ENCODE results near the gene OSBPL7.
A peak's percentile ranks its signal among the peaks of the same experiment; 100 is the strongest.

OSBPL7 gene

DNA sequence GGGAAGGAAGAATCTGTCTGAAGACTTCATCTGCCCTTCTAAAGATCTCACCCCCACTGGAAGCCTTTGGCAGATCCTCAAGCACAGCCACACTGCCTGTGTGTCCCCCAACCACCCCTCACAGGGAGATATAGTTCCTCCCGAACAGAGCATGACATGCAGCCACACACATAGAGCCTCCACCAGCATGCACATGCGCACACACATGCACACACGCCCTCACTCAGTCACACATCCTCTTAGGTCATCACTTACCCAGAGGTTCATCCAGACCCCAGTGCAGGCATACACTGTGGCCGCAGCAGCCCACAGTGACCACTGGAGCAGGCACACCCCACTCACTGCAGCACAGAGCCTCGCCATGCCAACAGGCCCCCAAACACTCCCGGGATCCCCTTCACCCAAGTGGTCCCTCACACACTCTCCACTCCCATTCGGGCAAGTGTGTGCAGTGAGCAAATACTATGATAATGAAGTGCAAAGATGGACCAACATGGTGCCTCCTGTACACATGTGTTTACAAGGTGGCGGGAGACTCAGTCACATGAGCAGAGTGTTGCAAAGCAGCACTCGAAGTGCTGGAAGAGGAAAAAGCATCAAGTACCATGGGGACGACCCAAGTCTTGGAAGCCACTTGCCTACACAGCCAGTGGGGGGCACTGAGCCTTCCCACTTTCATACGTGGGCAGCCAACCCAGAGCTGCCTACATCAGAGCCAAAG lies 46.4 kb upstream of the OSBPL7 start:
- TF ChIP-seq, protein P1, sequence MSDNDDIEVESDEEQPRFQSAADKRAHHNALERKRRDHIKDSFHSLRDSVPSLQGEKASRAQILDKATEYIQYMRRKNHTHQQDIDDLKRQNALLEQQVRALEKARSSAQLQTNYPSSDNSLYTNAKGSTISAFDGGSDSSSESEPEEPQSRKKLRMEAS (IDR thresholded peaks at IDR 0.05), result 0 out of 2 replicates have a peak, but pooled peaks have one; percentile 25
- TF ChIP-seq CREB1 (IDR thresholded peaks at IDR 0.05; ENCODE audit: low read depth) (no peak), FOXM1 (IDR thresholded peaks at IDR 0.05; ENCODE audit: borderline replicate concordance, low read depth) (no peak), RAD21 (IDR thresholded peaks at IDR 0.05; ENCODE audit: low read depth) (no peak), NFIC (IDR thresholded peaks at IDR 0.05) (no peak), EP300 (IDR thresholded peaks at IDR 0.05; ENCODE audit: borderline replicate concordance) (no peak), CEBPB (IDR thresholded peaks at IDR 0.05) (no peak)
- TF ChIP-seq, protein P2, sequence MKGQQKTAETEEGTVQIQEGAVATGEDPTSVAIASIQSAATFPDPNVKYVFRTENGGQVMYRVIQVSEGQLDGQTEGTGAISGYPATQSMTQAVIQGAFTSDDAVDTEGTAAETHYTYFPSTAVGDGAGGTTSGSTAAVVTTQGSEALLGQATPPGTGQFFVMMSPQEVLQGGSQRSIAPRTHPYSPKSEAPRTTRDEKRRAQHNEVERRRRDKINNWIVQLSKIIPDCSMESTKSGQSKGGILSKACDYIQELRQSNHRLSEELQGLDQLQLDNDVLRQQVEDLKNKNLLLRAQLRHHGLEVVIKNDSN (IDR thresholded peaks at IDR 0.05), result no peak

DNA sequence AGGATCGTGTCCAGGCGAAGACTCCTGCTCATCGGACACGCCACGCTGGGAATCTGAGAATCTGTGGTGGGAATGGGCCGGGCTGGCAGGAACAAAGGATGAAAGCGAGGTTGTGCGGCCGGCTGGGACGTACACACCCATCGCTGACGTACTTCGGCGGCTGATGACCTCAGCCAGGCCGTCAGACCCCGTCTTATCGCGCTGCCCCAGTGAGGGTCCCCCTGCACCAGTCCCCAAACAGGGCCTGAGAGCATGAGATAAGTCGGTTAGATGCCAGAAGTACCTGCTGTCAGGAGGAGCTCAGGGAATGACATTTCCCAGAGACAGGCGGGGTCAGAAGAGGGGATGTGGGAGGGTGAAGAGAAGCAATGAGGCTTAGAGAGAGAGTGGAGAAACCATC lies 45.3 kb upstream of the OSBPL7 start:
- TF ChIP-seq, protein P1 (IDR thresholded peaks at IDR 0.05), result no peak
- TF ChIP-seq CEBPB (IDR thresholded peaks at IDR 0.05) (no peak), YY1 (IDR thresholded peaks at IDR 0.05; ENCODE audit: low read depth) (no peak)

DNA sequence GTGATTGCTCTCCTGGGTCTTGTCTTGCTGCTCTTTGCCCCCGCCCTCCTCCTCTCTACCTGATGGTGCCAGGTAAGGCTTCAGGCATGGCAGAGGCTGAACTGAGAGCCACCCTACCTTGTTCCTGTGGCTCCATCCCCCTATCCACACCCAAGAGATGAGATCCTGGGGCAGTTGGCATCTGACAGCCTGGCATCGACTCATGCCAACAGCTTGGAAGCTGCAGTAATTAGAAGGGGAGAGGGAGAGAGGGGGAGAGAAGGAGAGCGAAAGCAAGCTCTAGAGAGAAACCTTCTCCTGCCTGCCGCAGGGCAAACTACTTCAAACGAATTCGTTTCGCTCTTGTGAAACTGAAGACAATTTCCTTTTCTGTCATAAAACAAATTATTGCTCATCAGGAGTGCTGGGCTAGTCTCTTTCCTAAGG lies 43.2 kb upstream of the OSBPL7 start:
- no peak for TF ChIP-seq TEAD4 (IDR thresholded peaks at IDR 0.05)
- no peak for TF ChIP-seq TAF1 (IDR thresholded peaks at IDR 0.05; ENCODE audit: low read depth)
- no peak for TF ChIP-seq FOXM1 (IDR thresholded peaks at IDR 0.05; ENCODE audit: borderline replicate concordance, low read depth)
- TF ChIP-seq EP300 (IDR thresholded peaks at IDR 0.05; ENCODE audit: borderline replicate concordance), result no peak
- TF ChIP-seq RAD21 (IDR thresholded peaks at IDR 0.05; ENCODE audit: low read depth), result no peak
- TF ChIP-seq YY1 (IDR thresholded peaks at IDR 0.05; ENCODE audit: low read depth), result no peak
- no peak for TF ChIP-seq TCF12 (IDR thresholded peaks at IDR 0.05; ENCODE audit: low read depth)
- TF ChIP-seq, protein P1 (IDR thresholded peaks at IDR 0.05), result no peak
- TF ChIP-seq NFIC (IDR thresholded peaks at IDR 0.05), result no peak
- no peak for TF ChIP-seq CEBPB (IDR thresholded peaks at IDR 0.05)
- TF ChIP-seq, protein P3, sequence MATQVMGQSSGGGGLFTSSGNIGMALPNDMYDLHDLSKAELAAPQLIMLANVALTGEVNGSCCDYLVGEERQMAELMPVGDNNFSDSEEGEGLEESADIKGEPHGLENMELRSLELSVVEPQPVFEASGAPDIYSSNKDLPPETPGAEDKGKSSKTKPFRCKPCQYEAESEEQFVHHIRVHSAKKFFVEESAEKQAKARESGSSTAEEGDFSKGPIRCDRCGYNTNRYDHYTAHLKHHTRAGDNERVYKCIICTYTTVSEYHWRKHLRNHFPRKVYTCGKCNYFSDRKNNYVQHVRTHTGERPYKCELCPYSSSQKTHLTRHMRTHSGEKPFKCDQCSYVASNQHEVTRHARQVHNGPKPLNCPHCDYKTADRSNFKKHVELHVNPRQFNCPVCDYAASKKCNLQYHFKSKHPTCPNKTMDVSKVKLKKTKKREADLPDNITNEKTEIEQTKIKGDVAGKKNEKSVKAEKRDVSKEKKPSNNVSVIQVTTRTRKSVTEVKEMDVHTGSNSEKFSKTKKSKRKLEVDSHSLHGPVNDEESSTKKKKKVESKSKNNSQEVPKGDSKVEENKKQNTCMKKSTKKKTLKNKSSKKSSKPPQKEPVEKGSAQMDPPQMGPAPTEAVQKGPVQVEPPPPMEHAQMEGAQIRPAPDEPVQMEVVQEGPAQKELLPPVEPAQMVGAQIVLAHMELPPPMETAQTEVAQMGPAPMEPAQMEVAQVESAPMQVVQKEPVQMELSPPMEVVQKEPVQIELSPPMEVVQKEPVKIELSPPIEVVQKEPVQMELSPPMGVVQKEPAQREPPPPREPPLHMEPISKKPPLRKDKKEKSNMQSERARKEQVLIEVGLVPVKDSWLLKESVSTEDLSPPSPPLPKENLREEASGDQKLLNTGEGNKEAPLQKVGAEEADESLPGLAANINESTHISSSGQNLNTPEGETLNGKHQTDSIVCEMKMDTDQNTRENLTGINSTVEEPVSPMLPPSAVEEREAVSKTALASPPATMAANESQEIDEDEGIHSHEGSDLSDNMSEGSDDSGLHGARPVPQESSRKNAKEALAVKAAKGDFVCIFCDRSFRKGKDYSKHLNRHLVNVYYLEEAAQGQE (IDR thresholded peaks at IDR 0.05; ENCODE audit: low read depth), result no peak
- no peak for TF ChIP-seq EGR1 (IDR thresholded peaks at IDR 0.05)
- TF ChIP-seq, protein P2 (IDR thresholded peaks at IDR 0.05), result no peak
- TF ChIP-seq CREB1 (IDR thresholded peaks at IDR 0.05; ENCODE audit: low read depth), result no peak
- no peak for TF ChIP-seq ZBTB7A (IDR thresholded peaks at IDR 0.05; ENCODE audit: low read depth)

DNA sequence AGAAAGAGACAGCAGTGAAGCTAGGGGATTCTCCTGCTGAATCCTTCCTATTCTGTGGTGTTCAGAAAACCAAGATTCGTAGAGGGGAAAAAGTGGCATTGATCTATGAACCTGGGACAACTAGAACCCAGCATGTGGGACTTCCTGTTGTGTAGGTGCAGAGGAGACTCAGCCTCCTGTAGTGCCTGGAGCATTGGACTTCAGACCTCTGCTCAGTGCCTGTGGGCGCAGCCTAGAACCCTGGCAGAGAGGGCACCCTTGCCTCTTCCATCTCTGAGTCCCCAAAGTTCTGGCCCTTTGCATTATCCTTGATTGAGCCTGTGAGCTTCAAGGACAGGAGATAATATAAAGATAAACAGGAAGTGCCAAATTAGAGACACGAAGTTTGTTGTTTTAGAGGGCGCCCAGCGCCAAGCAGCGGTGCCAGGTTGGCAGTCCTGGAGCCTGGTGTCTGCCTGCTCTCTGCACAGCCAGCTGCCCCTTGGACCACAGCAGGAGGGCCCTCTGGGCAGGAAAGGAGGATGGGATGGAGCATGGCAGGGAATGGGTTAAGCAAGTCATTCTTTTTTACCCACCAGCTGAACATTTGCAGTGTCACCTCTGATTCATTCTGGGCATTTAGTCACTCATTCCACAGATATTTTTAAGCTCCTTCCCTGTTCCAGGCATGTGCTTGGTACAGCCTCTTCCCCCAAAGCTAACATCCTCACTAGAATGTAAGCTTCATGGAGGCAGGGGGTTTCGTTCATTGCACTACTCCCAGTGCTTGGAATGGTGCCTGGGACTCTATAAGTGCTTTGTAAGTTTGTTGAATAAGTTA lies 41.2 kb upstream of the OSBPL7 start:
- no peak for TF ChIP-seq RAD21 (IDR thresholded peaks at IDR 0.05; ENCODE audit: low read depth)
- TF ChIP-seq TEAD4 (IDR thresholded peaks at IDR 0.05), result peak; percentile 62
- no peak for TF ChIP-seq TCF12 (IDR thresholded peaks at IDR 0.05; ENCODE audit: low read depth)

DNA sequence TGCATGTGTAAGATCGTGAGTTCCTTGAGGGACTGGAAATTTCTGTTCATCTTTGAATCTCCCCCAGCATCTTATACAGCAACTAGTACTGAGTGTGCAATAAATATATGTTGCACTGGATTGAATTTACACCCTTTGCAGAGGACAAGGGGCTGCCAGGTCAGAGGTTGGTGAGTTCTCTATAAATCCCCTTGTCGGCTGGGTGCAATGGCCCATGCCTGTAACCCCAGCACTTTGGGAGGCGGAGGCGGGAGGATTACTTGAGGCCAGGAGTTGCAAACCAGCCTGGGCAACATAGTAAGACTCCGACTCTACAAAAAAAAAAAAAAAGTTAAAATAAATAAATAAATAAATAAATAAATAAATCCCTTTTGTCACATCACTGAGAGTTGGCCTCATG lies 38.8 kb upstream of the OSBPL7 start:
- TF ChIP-seq CREB1 (IDR thresholded peaks at IDR 0.05; ENCODE audit: low read depth) (no peak), TEAD4 (IDR thresholded peaks at IDR 0.05) (no peak)

DNA sequence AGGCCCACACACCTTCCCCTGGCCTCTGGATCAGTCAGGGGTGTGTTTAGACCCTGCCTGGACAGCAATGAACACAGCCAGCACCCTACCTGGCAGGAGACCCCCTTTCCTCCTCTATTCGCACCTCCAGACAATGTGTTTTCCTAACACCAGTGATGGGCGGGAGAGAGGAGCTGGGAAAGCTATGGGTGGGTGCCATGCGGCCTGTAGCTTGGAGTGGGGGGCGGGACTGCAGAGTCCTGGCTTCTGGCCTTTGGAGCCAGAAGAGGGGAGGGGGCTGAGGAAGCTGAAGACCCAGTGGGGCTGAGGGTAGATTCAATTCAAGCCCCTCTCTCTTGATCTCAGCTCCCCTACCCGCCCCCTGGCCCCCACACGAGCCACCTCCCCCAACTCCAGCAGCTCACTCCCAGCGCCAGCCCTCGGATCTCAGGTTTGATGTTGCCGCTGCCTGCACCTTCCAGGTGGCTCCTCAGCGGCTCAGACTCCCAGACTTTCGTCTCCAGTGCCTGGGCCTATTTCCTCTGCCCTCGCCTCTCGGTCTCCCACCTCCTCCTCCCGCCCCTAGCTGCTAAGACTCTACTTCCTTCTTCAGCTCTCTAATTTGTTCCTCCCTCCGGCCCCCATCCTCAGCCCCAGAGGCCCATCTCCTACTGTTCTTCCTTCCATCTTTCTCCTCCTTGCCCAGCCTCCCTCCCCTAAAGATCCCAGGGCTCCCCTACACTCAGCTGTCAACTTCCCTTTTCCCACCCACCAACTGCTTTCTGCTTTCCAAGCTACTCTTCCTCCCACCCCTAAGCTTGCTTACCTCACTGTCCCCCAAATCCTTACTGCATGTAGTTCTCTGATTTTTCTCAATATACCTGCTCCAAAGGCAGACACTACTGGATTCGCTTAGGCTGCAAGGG lies 36.2 kb upstream of the OSBPL7 start:
- TF ChIP-seq ZBTB7A (IDR thresholded peaks at IDR 0.05; ENCODE audit: low read depth) (no peak), TAF1 (IDR thresholded peaks at IDR 0.05; ENCODE audit: low read depth) (no peak), EP300 (IDR thresholded peaks at IDR 0.05; ENCODE audit: borderline replicate concordance) (no peak), TCF12 (IDR thresholded peaks at IDR 0.05; ENCODE audit: low read depth) (no peak), FOXM1 (IDR thresholded peaks at IDR 0.05; ENCODE audit: borderline replicate concordance, low read depth) (no peak), CREB1 (IDR thresholded peaks at IDR 0.05; ENCODE audit: low read depth) (no peak), TEAD4 (IDR thresholded peaks at IDR 0.05) (no peak), EGR1 (IDR thresholded peaks at IDR 0.05) (no peak)
- TF ChIP-seq, protein P2 (IDR thresholded peaks at IDR 0.05), result no peak
- TF ChIP-seq, protein P1 (IDR thresholded peaks at IDR 0.05), result no peak
- TF ChIP-seq, protein P3 (IDR thresholded peaks at IDR 0.05; ENCODE audit: low read depth), result no peak

All from Ishikawa (cell line).